Mucosa of stomach (tissue), 1 donor: Measurements from ENCODE around the gene AATK.

Experiments used
- H3K27me3 ChIP-seq: one replicate; pipeline ENCODE4 v1.7.0; 2013; ENCODE audit warnings: mild to moderate bottlenecking, low read length; ENCODE audit not compliant: control insufficient read depth, insufficient read depth
- H3K36me3 ChIP-seq: one replicate; pipeline ENCODE4 v1.7.0; 2013; ENCODE audit warnings: low read length; ENCODE audit not compliant: control insufficient read depth, insufficient read depth
- H3K4me1 ChIP-seq: one replicate; pipeline ENCODE4 v1.7.0; 2013; ENCODE audit warnings: mild to moderate bottlenecking, low read length; ENCODE audit not compliant: control insufficient read depth, insufficient read depth
- H3K4me3 ChIP-seq: one replicate; pipeline ENCODE4 v1.7.0; 2013; ENCODE audit warnings: low read length
- H3K9ac ChIP-seq: one replicate; pipeline ENCODE4 v1.7.0; 2013; ENCODE audit warnings: mild to moderate bottlenecking, low read length, moderate library complexity
- H3K9me3 ChIP-seq: one replicate; pipeline ENCODE4 v1.7.0; 2013; ENCODE audit warnings: mild to moderate bottlenecking, low read length, moderate library complexity; ENCODE audit not compliant: control insufficient read depth
- donor health status: Pancreatic carcinoma.

Gene AATK

DNA sequence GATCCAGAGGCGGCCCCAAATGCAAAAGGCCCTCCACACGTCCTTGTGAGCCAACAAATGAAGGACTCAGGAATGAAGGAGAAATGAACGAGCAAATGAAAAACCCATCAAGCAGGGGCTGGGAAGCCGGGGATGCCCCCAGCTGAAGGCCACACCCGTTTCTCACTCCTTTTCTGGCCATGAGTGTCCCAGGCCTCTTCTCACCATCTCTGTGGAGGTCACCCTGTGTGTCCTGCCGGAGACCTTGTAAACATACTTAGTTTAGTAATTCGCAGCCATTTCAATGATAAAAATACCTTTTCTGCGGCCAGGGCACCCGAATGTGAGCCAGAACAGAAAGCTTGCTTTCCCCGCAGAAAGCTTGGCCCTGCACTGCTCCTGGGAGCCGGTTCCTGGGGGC, 21.1 kb upstream of the AATK start:
- Histone ChIP-seq H3K4me1 (no peaks in the 10 kb centered on the region), H3K36me3 (no peaks in the 10 kb centered on the region), H3K9me3 (no peaks in the 10 kb centered on the region), H3K9ac (no peak overlapping the region), H3K4me3 (no peak overlapping the region), H3K27me3 (peaks cover 4% of the 10 kb centered on the region)

DNA sequence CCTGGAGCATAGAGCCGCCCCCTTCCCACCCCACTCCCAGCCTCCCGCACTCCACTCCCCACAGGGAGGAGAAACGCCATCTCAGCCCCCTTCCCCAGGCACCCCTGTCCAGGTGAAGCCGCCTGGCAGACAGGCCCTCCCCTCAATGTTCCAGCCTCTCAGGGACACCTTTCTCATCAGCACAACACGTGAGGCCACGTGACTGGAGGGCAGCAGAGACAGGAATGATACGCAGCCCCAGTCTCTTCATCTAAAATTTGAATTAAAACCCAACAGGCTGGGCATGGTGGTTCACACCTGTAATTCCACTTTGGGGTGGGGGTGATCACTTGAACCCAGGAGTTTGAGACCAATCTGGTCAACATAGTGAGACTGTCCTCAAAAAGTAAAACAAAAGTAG, 20.2 kb upstream of the AATK start:
- no peaks in the 10 kb centered on the region for H3K36me3 ChIP-seq
- no peaks in the 10 kb centered on the region for H3K4me1 ChIP-seq
- H3K9me3 ChIP-seq = no peaks in the 10 kb centered on the region
- no peak overlapping the region for H3K4me3 ChIP-seq
- no peak overlapping the region for H3K9ac ChIP-seq
- H3K27me3 ChIP-seq = peaks cover 4% of the 10 kb centered on the region

DNA sequence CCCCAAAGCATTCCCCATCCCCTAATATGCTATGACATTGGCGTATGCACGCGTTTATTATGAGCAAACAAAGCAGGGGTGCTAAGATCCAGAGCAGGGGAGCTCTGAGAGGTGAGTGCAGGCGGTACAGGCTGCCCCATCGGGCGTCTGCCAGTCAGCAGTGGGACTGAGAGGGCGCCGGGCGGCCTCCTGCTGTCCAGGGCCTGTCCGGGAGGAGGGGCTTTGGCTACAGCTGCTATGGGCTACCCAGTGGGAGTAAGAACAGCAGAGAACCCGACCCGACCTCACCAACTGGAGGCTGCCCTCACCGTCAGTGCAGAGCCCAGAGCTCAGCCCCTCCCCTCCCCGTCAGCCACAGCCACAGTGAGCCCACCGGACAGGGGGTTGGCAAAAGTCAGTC, 18.5 kb upstream of the AATK start:
- Histone ChIP-seq H3K36me3 (no peaks in the 10 kb centered on the region), H3K9ac (no peak overlapping the region), H3K4me1 (no peaks in the 10 kb centered on the region), H3K9me3 (no peaks in the 10 kb centered on the region), H3K27me3 (peaks cover 4% of the 10 kb centered on the region), H3K4me3 (no peak overlapping the region)

DNA sequence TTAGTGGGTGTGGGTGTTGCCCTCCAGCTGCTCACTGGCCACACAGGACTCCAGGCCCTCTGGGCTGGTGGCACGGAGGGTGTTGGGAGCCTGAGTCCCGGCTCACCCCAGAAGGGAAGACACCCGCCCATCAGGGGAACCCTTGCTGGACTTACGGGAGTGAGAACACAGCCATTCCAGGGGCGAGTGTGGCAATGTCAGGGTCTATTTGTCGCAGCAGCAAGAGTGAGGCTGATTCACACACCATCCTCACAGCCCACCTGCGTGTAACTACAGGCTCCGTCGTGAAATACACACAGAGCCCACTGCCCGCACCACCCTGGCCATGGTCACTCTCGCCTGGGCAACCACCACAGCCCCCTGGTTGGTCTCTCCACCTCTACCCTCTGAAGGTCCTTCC, 17.8 kb upstream of the AATK start:
- Histone ChIP-seq H3K27me3 (peaks cover 4% of the 10 kb centered on the region), H3K36me3 (no peaks in the 10 kb centered on the region), H3K4me1 (no peaks in the 10 kb centered on the region), H3K9ac (no peak overlapping the region), H3K9me3 (no peaks in the 10 kb centered on the region), H3K4me3 (no peak overlapping the region)

DNA sequence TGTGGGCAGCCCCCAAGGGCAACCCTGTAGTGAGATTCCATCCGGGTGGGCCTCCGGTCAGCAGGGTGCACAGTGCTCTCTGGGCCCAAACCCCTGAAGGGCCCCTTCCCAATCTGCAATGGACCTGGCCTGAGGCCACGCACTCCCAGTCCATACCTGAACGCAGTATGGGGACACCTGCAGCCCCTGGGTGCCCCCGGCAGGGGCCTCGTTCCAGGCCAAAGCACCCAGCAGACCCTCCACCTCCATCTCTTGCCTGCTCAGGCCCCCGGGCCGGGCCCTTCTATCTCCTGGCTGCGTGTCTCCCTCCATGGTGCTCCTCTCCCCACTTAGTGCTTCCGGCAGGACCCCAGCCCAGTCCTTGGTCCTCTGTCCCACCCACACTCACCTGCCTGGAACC, 17.3 kb upstream of the AATK start:
- Histone ChIP-seq H3K4me3 (no peak overlapping the region), H3K36me3 (no peaks in the 10 kb centered on the region), H3K9ac (no peak overlapping the region), H3K4me1 (no peaks in the 10 kb centered on the region), H3K27me3 (peaks cover 4% of the 10 kb centered on the region), H3K9me3 (no peaks in the 10 kb centered on the region)

DNA sequence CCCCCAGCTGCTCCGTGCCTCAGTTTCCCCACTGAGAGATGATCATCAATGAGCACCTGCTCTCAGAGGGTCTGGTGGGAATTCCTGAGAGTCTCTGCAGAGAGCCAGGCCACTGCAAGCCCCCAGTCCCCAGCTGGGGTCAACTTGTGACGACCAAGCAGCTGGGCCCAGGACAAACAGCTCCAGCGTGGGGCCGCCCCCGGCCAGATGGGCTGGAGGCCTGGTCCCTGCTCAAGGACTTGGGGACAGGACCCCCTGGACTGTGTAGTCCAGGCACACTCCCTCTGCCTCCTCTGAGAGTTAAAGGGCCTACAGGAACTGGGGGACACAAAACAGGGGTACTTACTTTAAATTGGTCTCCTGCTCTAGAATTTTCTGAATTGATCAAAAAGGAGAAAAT, 16.6 kb upstream of the AATK start:
- Histone ChIP-seq H3K27me3 (peaks cover 4% of the 10 kb centered on the region), H3K9ac (no peak overlapping the region), H3K9me3 (no peaks in the 10 kb centered on the region), H3K4me3 (no peak overlapping the region), H3K4me1 (no peaks in the 10 kb centered on the region), H3K36me3 (no peaks in the 10 kb centered on the region)

DNA sequence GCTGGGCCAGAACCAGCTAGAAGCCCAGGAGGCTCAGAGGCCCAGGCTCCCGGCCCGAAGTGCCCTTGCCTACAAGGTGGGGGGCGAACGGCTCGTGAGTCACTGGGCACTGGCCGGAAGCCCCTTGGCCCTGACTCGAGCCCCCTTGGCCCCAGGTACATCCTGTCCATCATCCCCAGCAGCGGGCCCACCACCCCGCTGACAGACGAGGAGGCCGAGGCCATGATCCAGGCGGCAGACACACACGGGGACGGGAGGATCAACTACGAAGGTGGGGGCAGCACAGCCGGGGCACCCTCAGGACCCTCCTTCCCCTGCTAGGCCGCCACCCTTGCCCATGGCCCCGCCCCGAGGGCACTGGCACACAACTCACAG, 15.8 kb upstream of the AATK start:
- H3K9ac ChIP-seq = no peak overlapping the region
- H3K4me1 ChIP-seq = no peaks in the 10 kb centered on the region
- H3K27me3 ChIP-seq = peaks cover 4% of the 10 kb centered on the region

DNA sequence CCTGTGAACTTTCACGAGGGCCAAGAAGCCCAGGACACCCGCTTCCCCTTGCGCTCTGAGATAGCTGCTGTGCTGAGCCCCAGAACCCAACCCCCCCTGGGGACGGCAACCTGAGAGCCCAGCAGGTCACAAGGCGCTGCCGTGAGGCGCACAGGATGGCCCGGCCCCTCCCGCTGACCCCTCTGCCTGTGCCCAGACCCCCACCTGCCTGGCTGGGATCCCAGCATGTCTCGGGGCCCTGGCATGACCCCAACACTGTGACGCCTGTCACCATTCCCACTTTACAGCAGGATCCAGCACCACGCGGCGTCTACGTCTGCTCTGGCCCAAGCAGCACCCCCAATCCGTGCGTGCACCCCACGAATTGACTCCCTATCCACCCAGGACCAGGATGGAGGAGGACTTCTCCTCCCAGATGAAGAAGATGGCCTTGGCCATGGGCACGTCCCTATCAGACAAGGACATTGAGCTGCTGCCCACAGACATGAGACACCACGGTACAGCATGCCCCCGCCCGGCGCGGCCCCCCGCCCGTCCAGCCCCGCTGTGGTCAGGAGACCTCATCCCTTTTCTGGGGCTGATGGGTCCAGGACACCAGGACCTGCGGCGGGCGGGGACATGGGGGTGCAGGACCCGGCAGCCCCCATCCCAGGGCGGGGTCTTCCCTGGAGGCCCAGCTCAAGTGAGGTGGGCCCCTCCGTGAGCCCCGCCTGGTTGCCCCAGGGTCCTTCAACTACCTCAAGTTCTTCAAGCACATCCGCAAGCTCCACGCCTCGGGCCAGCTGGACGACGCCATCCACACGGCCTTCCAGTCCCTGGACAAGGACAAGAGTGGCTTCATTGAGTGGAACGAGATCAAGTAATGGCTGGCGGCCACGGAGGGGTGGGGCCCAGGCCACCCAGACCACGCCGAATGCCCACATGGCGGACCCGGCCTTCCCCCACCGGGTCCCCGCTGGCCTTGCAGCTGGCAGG, 15.1 kb upstream of the AATK start:
- Histone ChIP-seq H3K4me3 (no peak overlapping the region), H3K36me3 (no peaks in the 10 kb centered on the region), H3K4me1 (no peaks in the 10 kb centered on the region), H3K9ac (no peak overlapping the region), H3K27me3 (peaks cover 4% of the 10 kb centered on the region), H3K9me3 (no peaks in the 10 kb centered on the region)

More for the DNA sequence above, 15.8 kb upstream of the AATK start:
- Histone ChIP-seq H3K9me3 (no peaks in the 10 kb centered on the region), H3K4me3 (no peak overlapping the region), H3K36me3 (no peaks in the 10 kb centered on the region)

DNA sequence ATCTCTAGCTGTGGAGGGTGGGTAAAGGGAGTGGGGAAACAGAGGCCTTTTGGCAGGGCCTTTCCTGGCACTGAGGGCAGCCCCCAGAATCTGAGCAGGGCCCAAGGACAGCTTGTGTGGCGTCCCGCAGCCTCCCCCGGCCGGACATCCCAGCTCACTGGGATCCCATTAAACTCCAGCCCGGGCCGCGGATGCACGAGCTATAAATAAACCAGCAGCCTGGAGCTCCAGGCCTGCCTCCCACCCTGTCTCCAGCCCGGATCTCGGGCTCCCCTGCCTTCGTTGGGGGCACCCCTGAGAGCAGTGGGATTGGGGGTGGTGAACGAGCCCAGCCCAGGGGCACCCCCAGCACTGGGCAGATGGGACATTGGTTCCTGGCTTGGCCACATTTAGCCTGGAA, 13.8 kb upstream of the AATK start:
- H3K36me3 ChIP-seq = no peaks in the 10 kb centered on the region
- no peak overlapping the region for H3K9ac ChIP-seq
- peaks cover 4% of the 10 kb centered on the region for H3K27me3 ChIP-seq
- no peak overlapping the region for H3K4me3 ChIP-seq
- H3K9me3 ChIP-seq = no peaks in the 10 kb centered on the region
- H3K4me1 ChIP-seq = no peaks in the 10 kb centered on the region

DNA sequence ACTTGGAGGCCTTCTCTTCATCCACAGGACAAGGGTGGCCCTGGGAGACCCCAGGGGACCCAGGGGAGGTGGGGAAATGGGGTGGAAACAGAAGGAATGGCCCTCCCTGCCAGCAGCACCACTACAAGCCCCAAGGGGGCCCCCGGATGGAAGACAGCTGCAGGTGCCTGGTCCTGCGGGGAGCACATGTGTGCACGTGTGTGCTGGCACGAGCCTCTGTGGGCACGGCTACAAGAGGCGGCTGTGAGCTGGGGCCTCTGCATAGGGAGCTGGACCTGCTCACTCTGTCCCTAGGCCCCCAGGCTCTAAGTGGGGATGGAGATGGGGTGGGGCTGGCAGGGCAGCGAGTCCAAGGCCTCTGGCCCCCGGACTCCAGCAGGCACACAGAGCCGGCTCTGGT, 13.2 kb upstream of the AATK start:
- Histone ChIP-seq H3K9ac (no peak overlapping the region), H3K36me3 (no peaks in the 10 kb centered on the region), H3K9me3 (no peaks in the 10 kb centered on the region), H3K4me1 (no peaks in the 10 kb centered on the region), H3K27me3 (peaks cover 4% of the 10 kb centered on the region), H3K4me3 (no peak overlapping the region)

DNA sequence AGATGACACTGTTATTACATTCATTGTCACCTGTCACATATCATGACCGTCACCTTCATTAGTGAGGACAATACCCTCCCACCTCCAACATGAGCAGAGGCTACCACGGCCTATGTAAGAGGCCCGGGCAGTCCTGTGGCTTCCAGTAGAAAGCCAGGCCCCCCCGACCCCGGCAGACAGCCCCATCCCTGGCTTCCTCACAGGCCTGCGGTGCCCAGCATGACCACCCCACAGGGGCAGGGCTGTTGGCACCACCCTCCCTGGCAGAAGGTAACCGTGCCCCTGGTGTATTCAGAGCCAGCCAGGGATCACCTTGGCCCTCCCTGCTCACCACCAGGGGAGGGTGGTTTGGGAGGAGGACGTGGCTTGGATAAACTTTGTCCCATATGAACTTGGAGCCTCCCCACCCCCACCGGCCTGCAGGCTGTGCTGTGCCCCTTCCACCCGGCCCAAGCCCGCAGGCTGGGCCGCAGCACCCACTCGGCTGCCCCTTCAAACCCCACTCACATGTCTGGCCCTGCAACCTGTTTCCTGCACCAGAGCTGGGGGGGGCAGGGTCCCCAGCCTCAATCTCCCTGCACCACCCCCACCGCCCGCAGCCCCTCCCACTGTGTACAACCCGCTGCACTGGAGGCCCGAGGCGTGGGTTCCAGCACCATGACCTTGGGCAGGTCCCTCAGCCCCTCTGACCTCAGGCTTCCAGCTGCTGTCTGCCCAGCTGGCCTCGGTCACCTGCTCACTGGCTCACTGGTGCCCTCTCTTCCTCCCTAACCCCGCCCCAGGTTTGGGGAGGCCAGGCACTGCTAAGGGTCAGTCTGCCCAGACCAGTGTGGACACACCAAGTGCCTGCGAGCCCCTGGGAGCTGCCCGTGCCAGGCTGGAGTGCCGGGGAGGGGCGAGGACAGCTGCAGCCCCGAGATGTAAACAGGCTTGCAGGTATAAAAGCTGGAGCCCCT, 12.4 kb upstream of the AATK start:
- Histone ChIP-seq H3K4me1 (no peaks in the 10 kb centered on the region), H3K27me3 (peaks cover 3% of the 10 kb centered on the region), H3K9ac (no peak overlapping the region), H3K36me3 (no peaks in the 10 kb centered on the region), H3K9me3 (no peaks in the 10 kb centered on the region), H3K4me3 (no peak overlapping the region)

DNA sequence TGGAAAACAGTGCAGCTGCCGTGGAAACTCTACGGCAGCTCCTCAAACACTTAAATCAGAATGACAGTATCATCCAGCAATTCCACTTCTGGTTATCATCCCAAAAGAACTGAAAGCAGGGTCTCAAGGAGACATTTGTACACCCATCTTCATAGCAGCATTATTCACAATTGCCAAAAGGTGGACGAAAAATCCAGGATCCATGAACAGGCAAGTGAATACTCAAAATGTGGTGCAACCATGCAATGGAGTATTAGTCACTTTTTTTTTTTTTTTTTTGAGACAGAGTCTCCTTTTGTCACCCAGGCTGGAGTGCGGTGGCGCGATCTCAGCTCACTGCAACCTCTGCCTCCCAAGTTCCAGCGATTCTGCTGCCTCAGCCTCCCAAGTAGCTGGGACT, 10.6 kb upstream of the AATK start:
- peaks cover 3% of the 10 kb centered on the region for H3K4me1 ChIP-seq
- no peak overlapping the region for H3K4me3 ChIP-seq
- H3K9ac ChIP-seq = no peak overlapping the region
- H3K9me3 ChIP-seq = no peaks in the 10 kb centered on the region
- no peaks in the 10 kb centered on the region for H3K27me3 ChIP-seq
- no peaks in the 10 kb centered on the region for H3K36me3 ChIP-seq
